ENCODE data around the gene NCKAP5. TPM values are rescaled to one million over a fixed set of nuclear protein-coding genes. Genes with fewer than 3 reads are reported as not detected.

The NCKAP5 gene
- total and polyA plus RNA-seq, 2 of the 8 experiments (the other 6 are each of a cell fraction or from before 2014, with no cell fraction given), result 0.27 to 0.86 TPM

- Histone ChIP-seq H3K27me3 (replicated peaks in 1 of 4; ENCODE audit: control insufficient read depth in 3 of 4, extremely low read depth in 1 of 4, insufficient read depth in 3 of 4, low read length in 3 of 4) (no peaks in the 10 kb centered on the region), H3K56ac (replicated peaks; ENCODE audit: insufficient read length, low read depth, low read length) (no peak overlapping the region), H3K79me1 (ENCODE audit: low read depth, low read length) (no peaks in the 10 kb centered on the region), H4K20me1 (replicated peaks in 1 of 2; ENCODE audit: control insufficient read depth in 1 of 2, insufficient read depth in 2 of 2, low read length in 2 of 2) (no peaks in the 10 kb centered on the region), H2AK5ac (ENCODE audit: low read depth, low read length) (no peak overlapping the region), H2BK12ac (ENCODE audit: low read depth, low read length) (no peak overlapping the region), H2AFZ (ENCODE audit: low read length) (no peak overlapping the region), H3K36me3 (ENCODE audit: control insufficient read depth in 2 of 4, insufficient read depth in 4 of 4, low read length in 3 of 4) (no peaks in the 10 kb centered on the region), H3K23me2 (ENCODE audit: low read depth, low read length) (no peaks in the 10 kb centered on the region), H2BK15ac (ENCODE audit: low read length) (no peak overlapping the region), H3K9ac (replicated peaks in 1 of 4; ENCODE audit: extremely low read depth in 1 of 4, low read depth in 3 of 4, low read length in 3 of 4) (no peak overlapping the region), H2BK20ac (ENCODE audit: low read length) (no peak overlapping the region), H4K5ac (ENCODE audit: insufficient read length, low read depth, low read length) (no peak overlapping the region), H2BK120ac (replicated peaks; ENCODE audit: low read depth, low read length) (no peak overlapping the region), H4K8ac (ENCODE audit: extremely low read depth, insufficient read depth, low read length) (no peak overlapping the region), H3K4me3 (ENCODE audit: extremely low read depth in 1 of 4, insufficient read depth in 2 of 4, low read depth in 3 of 4, low read length in 4 of 4) (no peak overlapping the region), H3K18ac (ENCODE audit: extremely low read depth, low read length) (no peak overlapping the region), H3K4me1 (replicated peaks in 1 of 4; ENCODE audit: control insufficient read depth in 3 of 4, insufficient read depth in 4 of 4, low read length in 3 of 4) (no peaks in the 10 kb centered on the region; a peak in 1 of 7 replicates), H3K4me2 (ENCODE audit: insufficient read depth in 1 of 2, low read depth in 2 of 2, low read length in 2 of 2) (no peak overlapping the region), H3K23ac (ENCODE audit: insufficient read length) (no peak overlapping the region), H3K14ac (ENCODE audit: insufficient read length) (no peak overlapping the region), H3K4ac (replicated peaks; ENCODE audit: insufficient read length, low read depth, low read length) (no peak overlapping the region), H2BK5ac (ENCODE audit: low read depth, low read length) (no peak overlapping the region), H3K9me3 (ENCODE audit: insufficient read depth in 2 of 2, low read depth in 1 of 2, low read length in 1 of 2) (no peaks in the 10 kb centered on the region), H4K91ac (replicated peaks; ENCODE audit: insufficient read length, low read length) (no peak overlapping the region), H3K27ac (ENCODE audit: low read depth, low read length) (no peak overlapping the region), H3K79me2 (ENCODE audit: control insufficient read depth in 1 of 2, insufficient read depth in 2 of 2, low read length in 2 of 2) (no peaks in the 10 kb centered on the region)
- TF ChIP-seq SIX5 (IDR thresholded peaks at IDR 0.05; ENCODE audit: low read depth, low read length) (no peak), TAF1 (IDR thresholded peaks at IDR 0.05; ENCODE audit: low read depth, low read length) (no peak), SIN3A (conservative IDR thresholded peaks at IDR 0.05 in 1 of 2, IDR thresholded peaks at IDR 0.05 in 1 of 2; ENCODE audit: low read depth in 1 of 2, low read length in 2 of 2) (no peak), CTCF (IDR thresholded peaks at IDR 0.05; ENCODE audit: control extremely low read depth in 1 of 3, insufficient read depth in 1 of 3, low read depth in 1 of 3, low read length in 3 of 3) (no peak), SP4 (IDR thresholded peaks at IDR 0.05; ENCODE audit: low read length) (no peak), GABPA (IDR thresholded peaks at IDR 0.05; ENCODE audit: borderline replicate concordance, insufficient read depth, low read length) (no peak)
- TF ChIP-seq, protein P1, sequence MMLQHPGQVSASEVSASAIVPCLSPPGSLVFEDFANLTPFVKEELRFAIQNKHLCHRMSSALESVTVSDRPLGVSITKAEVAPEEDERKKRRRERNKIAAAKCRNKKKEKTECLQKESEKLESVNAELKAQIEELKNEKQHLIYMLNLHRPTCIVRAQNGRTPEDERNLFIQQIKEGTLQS (IDR thresholded peaks at IDR 0.05; ENCODE audit: insufficient read depth, low read depth, low read length), result no peak
- FAIRE-seq (no peak), DNase-seq (ENCODE audit: low read depth in 1 of 2, low spot score in 2 of 2) (no peak)
- ChIA-PET CTCF (ENCODE audit: partially characterized antibody) (interaction anchor here (1.1 to 1.3 kb wide), 2 partner anchors 10 to 166 kb away, joined by 4 to 7 read pairs; no protein-coding TSS in a partner anchor), POLR2A (ENCODE audit: partially characterized antibody) (no interaction called here)
These were observed 704.3 kb downstream of the NCKAP5 start for GRCh38 chr2:132863961-132864360.
